Fibroblast of villous mesenchyme (primary cell): ENCODE results near the gene LIMD2. TPM values are rescaled to one million over a fixed set of nuclear protein-coding genes. Genes with fewer than 3 reads are reported as not detected.
"Not testable (repeated sequence)": the region's sequence is repeated elsewhere in the genome, so short reads cannot be mapped to it uniquely, and the experiment has no call there.

Experiments
- DNase-seq: peaks from one replicate; pipeline ENCODE4 v3.0.0-alpha.2; 2010; ENCODE audit warnings: low read depth
- H3K4me3 ChIP-seq: 2 replicates; pipeline ENCODE4 v1.5.1; 2011; ENCODE audit warnings: low read depth, mild to moderate bottlenecking, low read length
- CTCF ChIP-seq: IDR thresholded peaks from 2 replicates; pipeline ENCODE4 v1.5.1; 2012; ENCODE audit warnings: low read depth, mild to moderate bottlenecking, low read length; ENCODE audit not compliant: insufficient read depth
- total RNA-seq: library from RNA; depleted of rRNA; stranded (reverse); fragments of >200 nt; gene quantifications from 2 replicates; pipeline ENCODE4 v1.2.3, GENCODE V29; 2012

The LIMD2 gene
- total RNA-seq, result 4.5 and 5.2 TPM in 2 replicates

DNA sequence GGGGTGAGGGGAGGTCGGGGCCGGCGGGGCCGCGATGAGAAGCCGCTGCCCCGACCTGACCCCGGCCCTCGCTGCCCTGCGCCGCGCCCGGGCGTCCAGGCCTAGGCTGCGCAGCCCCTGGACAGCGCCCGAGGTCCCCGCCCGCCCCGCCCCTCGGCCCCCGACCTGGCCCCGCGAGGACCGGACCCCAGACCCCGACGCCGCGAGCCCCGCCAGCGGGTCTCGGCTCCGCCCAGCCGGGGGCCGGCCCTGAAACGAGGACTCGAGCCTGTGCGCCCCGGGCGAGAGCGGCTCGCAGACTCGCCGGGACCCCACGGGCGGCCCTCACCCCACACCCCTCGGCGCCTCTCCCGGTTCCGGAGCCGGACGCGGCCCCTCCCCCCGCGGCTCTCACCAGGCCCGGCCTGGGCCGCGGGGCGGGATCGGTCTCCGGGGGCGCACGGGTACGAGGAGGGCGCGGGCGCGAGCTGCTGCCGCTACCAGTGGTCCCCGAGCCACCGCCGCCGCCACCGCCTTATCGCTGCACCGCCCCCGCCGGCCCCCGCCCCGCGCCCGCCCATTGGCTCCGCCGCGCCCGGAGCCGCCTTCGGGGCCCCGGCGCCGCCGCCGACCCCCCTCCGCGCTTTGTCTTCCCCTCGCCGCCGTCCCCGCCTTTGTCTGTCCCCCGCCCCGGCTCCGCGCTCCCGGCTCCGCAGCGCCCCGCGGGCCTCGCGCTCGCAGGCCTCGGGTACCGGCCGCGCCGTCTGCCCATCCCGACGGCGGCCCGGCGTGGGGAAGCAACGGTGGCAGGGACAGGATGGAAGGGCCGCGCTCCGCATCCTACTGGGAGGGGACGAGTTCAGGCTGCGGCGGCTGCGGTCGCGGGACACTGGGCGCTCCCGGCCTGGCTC, at the start of gene LIMD2:
LIMD2 (minus strand) TSS at position 488 of the 890 bp plus-strand sequence. CDS start 827 bp downstream, outside the sequence.
- peak within 1 kb of the TSS; percentile 57 for H3K4me3 ChIP-seq
- peak; percentile 16 for DNase-seq
- no peak for TF ChIP-seq CTCF

DNA sequence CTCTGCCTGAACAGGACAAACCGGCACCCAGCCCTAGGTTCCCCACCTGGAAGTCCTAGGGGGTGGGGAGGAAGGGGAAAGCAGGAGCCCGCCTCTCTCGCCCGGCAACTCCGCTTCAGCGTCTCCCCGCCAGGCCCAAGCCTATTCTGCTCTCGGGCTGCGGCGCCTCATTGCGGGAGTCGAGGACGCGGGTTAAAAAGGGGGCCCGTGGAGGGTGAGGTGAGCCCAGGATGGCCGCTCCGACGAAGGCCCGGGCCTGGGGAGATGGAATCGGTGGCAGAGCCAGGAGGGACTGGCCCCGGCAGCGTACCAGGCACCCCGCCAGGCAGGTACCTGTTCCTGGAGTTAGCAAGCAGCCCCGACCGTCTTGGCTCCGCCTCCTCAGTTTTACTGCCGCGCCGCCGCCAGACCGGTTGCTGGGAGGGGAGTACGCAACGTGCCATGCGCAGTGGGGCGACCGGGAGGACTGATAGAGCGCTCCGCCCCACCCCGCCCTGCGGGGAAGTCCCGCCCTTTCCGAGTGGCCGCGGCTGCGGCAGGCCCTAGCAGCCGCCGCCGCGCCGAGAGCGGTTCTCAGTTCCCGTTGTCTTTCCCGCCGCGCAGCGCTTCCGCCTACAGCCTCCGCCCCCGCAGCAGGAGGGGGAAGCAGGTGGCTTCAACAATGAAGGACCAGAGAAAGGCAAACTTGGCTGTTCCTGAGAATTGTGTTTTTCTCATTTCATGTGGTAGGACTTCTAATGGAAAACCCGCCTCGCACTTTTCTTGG, 41.7 kb upstream of the LIMD2 start, which contains the start of gene STRADA:
STRADA (minus strand) TSS at position 392 of the 766 bp plus-strand sequence. CDS start 13,430 bp downstream, outside the sequence.
- TF ChIP-seq CTCF, result no peak
- H3K4me3 ChIP-seq, result peak within 1 kb of the TSS; percentile 91
- DNase-seq, result peak; percentile 96

- H3K4me3 ChIP-seq, result peak overlapping the region; percentile 91
- no peak for DNase-seq
- TF ChIP-seq CTCF, result no peak
Observed at GRCh38 chr17:63741143-63741407, 41.1 kb upstream of the LIMD2 start.

DNA sequence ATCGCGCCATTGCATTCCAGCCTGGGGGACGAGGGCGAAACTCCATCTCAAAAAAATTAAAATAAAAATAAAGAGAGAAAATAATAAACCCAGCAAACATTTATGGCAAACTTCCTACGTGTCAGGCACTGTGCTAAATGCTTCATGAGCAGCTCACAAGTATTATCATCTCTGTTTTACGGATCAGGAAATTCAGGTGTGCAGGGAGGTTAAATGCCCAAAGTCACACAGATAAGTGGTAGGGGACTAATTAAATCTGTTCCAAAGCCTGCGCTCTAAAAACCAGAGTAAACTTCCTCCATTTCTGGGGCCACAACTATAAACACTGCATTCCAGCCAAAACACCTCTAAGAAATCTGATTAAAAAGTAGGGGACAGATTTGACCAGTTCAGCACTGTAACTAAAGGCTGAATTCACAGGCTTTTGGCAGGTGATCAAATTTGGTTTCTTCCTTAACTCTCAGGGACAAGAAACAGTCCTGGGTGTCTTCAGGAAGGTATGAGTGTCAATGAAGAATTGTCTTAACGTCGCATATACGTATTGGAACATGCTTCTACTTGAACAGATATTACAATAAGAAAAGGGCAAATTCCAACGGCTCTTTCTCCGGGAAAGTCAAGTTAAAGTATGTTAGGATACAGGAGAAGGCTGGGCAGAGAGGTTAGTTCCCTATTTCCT, 40.7 kb upstream of the LIMD2 start:
- peak overlapping the region; percentile 91 for H3K4me3 ChIP-seq
- peak; percentile 13 for DNase-seq
- TF ChIP-seq CTCF, result no peak

DNA sequence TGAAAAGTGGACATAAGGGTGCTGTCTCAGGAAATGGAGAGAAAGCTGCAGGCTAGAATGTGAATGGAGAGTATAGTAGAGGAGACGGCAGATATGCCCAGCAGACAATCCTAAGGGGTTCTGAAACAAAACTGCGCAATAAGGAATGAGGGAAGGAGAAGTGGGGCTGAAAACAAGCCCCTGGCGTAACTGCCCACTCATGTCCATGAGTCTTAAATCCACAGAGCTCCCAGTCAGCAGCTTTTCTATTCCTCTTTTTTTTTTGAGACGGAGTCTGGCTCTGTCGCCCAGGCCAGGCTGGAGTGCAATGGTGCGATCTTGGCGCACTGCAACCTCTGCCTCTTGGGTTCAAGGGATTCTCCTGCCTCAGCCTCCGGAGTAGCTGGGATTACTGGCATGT, 35.8 kb upstream of the LIMD2 start:
- no peak for TF ChIP-seq CTCF
- H3K4me3 ChIP-seq, result no peak overlapping the region
- DNase-seq, result no peak

DNA sequence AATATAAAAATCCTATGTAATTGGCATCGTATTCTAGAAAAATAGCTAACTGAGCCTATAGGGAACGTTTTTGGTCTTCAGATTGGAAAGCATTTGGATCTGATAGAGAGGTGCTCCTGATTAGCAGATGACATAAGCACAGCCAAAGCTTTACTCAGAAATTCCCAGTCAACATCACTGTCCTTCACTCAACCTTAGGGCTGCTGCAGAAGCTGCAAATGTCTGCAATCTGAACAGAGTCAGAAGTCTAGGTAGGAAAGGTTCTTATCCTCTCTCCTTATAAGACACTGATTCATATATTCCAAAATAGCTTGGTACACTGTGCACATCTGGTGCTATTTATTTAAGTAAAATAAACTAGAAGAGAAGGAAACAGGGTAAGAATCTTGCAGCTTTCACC, 22.5 kb upstream of the LIMD2 start:
- no peak for TF ChIP-seq CTCF
- no peak for DNase-seq
- no peak overlapping the region for H3K4me3 ChIP-seq

GRCh38 chr17:63720194-63720593, 20.3 kb upstream of the LIMD2 start:
- not testable (repeated sequence) for H3K4me3 ChIP-seq, DNase-seq
